ENCODE data around the gene ANAPC16.
A peak's percentile ranks its signal among the peaks of the same experiment; 100 is the strongest.
"Not testable (repeated sequence)": the region's sequence is repeated elsewhere in the genome, so short reads cannot be mapped to it uniquely, and the experiment has no call there.

The ANAPC16 gene

DNA sequence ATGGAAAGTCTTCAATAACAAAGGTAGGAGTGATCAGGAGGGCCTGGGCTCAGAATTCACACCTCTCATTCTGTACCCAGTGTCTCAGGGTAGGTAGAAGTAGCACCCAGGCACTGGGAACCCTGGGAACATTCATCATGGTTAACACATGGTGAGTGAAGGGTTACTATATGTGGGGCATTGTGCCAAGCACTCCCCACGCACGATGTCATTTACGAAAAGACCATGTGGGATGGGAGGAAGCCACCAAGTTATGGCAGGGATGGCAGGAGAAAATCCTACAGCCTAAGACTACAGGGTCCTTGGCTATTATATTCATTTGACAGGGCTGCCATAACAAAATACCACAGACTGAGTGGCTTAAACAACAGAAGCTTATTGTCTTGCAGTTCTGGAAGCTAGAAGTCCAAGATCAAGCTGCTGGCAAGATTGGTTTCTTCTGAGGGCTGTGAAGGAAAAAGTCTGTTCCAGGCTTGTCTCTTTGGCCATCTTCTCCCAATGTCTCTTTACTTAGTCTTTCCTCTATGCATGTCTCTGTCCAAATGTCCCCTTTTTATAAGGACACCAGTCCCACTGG is 30.2 kb downstream of the ANAPC16 start:
- DNase-seq: no peak

DNA sequence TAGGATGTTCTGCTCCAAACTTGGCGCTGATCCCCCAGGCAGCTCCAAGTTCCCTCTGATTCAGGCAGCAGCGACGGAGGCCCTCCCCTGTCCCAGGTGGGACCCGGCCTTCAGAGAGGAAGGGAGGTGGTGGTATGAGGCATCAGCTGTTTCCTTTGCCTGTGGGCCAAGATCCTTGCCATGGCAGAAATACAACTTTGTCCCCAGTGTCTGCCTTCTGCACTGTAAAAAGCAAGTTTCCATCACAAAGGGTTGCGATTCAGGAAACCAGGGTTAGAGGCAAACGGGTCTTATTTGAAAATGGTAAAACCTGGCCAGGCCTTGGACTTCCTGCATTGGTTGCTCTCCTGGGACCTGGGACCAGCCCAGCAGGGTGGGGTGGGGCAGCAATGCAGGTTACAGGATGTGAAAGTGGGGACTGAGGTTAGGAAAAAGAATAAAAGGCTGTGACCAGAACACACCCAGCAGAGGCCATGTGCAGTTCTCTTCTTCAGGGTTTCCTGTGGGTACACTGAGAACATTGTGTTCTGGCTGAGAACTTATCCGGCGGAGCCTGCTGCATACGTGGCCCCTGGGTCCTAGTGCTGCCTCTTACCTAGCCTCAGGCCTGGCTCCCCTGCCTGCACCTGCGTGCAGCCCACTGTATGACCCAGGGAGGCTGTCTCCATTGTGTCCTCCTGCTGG is 32.8 kb downstream of the ANAPC16 start:
- peak; percentile 91 for DNase-seq

DNA sequence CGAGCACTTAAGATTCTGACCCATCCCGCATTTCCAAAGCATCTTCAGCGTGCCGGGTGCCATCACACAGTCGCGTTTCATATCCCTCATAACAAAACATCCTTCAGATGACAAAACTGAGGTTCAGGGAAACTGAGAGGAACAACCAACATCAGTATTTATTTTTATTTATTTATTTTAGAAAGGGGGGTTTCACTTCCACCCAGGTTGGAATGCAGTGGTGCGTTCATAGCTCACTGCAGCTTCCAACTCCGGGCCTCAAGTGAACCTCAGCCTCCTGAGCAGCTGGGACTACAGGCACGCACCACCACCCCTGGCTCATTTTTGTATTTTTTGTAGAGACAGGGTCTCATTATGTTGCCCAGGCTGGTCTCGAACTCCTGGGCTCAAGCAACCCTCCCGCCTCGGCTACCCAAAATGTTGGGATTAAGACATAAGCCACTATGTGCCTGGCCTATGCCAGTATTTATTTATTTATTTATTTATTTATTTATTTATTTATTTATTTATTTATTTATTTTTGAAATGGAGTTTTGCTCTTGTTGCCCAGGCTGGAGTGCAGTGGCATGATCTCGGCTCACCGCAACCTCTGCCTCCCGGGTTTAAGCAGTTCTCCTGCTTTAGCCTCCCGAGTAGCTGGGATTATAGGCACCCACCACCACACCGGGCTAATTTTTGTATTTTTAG is 33.5 kb downstream of the ANAPC16 start:
- not testable (repeated sequence) for DNase-seq

DNA sequence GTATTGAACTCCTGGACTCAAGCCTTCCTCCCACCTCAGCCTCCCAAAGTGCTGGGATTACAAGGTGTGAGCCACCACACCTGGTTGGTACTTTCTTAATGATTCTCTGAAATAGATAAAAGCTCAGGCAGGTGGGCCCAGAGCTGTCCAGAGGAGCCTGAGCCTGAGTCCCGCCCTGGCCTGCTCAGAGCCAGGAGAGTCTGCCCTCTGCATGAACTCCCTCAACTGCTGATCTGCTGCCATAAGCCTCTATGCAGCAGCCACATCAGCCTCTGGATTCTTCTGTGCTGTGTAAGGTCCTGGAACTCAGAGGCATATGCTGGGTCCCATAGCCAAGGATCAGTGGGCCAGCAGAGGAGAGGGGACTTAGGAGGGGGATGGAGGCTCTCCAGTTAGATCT is 34.9 kb downstream of the ANAPC16 start:
- peak; percentile 84 for DNase-seq

DNA sequence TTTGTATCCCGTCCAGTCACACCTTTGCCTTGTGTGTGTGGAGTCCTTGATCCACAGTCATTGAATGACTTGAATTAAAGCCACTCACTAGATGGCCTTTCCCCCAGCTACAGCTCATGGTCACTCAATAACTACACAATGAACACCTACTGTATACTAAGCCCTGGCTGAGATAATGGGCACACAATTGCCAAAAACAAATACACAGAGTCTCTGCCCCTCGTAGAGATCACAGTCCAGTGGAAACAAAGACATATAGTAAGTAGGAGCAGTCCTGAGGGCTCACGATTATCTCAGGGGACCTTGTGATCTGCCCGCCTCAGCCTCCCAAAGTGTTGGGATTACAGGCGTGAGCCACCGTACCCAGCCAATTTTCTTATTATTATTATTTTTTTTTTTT is 35.8 kb downstream of the ANAPC16 start:
- DNase-seq: no peak

DNA sequence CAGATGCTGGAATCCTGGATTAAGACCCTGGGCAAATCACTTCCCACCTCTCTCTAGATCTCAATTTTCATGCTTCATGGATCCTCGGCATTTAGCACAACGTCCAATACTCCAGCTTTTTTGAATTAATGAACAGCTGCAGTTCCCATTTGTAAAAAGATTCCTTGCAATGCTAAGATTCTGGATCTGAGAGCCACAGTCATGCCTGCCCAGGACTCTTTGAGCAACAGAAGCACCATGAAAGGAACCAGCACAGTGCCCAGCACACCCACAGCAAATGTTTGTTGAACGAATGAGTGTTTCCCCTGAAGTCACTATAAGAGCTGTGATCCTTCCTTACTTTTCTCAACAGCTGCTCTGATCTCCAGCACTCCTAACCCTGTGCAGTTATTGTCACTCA is 37.2 kb downstream of the ANAPC16 start:
- DNase-seq: no peak

DNA sequence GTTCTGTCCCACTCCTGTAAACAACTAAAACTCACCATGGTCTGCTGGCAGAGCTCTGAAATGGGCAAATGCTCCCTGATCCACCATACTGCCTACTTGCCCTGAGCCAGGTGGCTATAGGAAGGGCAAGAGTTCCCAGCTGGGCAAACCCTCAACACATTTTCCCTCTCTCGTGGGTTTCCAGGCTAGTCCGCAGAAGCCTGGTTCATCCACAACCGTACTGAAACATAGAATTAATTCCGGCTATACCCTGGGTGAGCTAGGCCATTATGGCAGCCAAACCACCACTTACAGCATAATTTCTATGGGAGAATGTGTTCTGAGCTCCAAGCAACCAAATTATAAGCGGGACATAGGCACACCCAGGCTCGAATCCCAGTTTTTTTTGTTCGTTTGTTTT is 37.8 kb downstream of the ANAPC16 start:
- no peak for DNase-seq

DNA sequence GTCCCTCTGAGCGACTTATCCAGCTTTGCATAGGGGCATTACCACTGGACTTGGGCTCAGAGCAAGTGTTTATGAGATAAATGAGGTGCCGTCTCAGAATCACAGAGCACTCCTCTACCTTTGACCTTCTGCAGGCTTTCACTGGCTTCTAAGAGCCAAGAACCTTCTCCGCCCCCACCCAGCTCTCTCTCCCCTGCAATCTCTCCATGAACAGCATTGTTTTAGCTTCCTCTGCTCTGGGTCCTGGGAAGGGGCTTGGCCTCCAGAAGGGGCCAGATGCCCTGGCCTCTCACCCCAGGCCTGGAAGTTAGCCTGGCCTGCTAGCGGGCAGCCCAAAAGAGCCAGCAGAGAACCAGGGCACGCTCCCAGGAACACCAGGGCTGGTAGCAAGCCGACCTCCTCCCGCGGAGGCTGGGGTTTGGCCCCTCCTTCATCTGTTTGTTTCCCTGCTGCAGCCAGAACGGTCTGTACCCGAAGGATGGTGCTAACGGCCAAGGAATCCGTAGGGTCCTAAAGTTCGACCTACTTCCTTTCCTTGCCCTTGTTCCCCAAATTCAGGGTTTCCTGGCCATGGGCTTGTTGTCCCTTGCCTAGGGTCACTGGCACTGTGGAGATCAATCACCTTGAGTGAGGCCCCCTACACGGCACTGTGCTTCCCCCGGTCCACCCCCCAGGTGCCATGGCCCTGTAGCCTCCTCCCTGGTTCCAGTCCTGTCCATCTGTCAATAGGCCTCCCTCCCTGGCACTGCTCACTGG is 39.2 kb downstream of the ANAPC16 start:
- DNase-seq: peak; percentile 86

DNA sequence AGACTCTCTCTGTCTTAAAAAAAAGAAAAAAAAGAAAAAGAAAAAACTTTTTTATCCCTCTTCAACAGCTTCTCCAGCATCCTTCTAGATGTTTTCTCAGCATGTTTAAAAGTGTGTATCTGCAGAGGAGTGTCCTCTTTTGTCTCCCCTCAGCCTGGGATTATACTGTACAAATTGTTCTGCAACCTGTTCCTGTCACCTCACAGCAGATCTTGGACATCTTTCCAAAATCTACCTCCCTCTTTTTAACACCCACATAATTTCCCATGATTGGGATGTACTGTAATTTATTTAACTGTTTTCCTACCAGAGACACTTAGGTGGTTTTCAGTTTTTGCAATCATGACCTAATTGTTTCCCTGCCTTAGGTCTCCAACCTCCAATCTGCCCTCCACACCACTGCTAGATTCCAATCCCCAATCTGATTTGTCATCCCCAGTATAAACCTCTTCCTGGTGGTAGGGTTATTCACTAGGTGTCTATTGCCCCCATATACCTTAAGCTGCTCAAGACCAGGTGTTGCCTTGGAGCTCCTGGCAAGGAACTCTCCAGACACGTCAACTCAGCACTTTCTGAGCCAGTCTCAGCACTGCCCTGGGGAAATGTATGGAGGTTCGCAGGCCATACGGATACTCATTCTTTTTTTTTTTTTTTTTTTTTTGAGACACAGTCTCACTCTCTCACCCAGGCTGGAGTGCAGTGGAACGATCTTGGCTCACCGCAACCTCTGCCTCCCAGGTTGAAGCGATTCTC is 40.3 kb downstream of the ANAPC16 start:
- DNase-seq: no peak

DNA sequence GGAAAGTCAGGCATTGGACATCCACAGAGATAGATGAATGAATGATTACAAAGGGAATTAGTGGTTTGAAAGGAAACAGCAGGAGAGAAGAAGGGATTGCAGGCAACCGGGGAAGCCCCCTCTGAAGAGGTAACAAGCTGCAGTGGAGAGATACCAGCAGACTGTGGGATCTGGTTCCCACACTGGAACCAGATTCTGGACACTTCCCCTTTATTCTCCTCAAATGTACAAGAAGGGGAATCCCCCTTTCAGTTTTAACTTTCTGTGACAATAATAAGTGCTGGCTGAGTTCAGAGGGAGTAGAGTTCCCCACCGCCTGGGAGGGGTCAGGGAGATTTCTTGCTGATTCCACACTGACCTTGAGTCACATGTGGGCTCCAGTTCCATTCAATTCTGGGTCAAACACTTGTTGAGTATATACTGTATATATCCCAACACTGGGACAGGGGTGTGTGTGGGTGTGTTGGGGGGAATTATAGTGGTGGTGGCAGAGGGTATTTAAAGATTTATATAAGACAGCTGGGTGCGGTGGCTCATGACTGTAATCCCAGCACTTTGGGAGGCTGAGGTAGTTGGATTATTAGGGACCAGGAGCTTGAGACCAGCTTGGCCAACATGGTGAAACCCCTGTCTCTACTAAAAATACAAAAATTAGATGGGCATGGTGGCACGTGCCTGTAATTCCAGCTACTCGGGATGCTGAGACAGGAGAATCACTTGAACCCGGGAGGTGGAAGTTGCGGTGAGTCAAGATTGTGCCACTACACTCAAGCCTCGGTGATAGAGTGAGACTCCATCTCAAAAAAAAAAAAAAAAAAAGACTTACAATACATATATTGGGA is 41.5 kb downstream of the ANAPC16 start:
- no peak for DNase-seq

DNA sequence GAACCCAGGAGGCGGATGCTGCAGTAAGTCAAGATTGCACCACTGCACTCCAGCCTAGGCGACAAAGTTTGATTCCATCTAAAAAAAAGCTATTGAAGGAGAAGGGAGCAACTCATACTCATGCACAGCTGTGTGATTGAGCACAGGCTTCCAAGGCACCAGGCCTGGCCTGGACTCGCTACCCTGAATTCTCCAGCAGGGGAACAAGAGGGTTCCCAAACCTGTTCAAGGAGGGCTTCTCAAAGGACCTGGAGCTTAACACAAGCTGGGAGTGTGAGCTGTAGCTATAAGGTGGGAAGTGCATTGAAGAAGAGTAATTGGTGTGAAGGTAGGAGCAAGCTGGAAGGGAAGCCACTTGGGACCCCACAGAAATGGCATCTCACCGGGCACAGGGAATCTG is 42.8 kb downstream of the ANAPC16 start:
- no peak for DNase-seq

DNA sequence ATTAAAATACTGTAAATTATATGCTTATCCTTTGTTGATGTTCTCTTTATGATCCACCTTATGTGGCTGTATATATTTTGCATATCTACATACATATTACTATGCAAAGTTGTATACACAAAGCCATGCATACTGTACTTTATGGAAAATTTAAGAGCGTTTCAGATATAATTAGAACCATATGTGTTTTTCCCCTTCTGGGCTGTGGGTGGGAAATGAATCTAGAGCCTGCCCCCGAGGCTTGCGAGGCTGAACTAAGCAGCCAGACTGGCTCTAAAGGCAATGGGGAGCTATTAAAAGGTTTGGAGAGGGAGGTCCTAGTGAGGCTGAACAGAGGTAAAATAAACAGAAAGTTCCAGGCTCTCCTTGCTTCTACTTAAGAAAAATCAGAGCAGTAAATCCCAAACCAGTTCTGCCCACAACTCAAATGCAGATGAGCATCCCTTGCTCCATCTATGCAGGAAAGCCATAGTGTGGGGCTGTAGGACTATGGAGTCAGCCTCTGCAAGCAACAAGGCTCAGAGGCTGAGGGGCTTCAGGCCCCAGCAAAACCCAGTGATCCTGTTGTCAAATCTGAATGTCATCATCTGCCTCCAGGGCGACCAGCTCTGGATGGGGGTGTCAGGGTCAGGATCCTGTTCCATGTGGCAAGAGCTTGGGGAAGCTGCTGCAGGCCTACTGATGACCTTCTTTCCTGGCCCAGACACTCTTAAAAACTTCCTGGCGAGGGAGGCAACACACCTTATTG is 43.9 kb downstream of the ANAPC16 start:
- no peak for DNase-seq

DNA sequence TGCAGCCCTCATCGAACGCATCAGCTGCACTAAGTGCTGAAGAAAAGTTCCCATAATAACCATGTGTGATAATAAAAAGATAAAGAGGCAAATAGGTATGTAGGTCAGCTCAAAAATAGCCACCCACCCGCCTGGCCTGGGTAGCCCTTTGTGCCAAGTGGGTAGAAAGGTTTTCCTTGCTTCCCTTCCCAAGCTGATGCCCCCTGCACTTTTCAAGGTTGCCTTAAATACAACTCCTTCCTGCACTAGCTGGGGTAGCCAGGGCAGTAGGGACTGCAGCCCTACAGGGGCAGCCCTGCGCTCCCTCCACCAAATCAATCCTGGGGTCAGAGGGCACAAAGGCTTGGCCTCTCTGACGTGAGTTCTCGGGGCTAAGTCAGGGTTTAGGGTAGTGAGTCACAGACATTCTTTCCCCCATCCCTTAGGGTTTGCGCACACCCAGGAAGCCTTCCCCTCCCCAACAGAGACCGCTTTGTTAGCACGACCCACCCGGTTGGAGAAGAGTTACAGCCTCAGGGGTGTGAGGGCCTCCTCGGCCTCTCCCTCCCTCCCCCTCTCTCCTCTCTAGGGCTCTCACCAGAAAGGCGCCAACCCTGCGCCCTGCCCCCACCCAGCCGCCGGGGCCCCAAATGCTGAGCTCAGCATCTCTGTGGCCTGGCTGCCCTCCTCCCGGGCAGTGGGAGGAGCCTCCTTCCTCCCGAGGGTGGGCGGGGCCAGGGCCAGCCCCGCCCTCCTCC is 44.6 kb downstream of the ANAPC16 start:
- DNase-seq: peak; percentile 92

DNA sequence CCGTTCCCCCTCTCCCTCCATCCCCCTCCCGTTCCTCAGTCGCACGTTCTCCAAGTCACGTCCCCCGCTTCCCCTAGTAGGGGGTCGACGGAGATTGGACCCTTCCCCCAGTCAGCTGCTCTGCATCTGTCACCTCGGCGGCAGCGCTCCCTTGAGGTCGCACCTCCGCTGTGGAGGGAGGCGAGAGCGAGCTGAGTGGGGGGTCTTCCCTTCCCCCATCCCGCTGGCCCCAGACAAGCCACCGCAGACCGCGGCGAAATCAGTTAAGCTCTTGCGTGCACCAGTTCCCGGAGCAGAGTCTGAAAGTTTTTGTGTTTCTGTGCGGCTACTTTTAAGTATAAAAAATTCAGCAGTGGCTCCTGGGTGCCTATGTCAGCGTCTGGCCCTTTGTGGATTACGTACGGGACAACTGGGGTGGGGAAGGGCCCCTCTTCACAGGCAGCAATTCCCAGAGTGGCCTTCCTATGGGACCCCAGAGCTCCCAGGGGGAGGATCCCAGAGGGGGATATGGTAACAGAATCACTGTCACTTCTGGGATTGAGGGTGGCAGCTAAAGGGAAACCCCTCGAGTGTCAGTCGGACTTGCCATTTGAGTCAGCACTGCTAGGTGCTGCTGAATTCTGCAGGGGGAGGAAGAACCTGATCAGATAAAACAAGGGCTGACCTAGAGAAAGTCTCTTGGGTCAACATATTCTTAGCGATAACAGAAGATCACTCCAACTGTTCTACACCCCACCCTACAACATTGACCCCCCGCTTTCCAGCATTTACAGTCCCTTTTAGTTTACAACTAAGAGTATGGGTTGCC is 45.4 kb downstream of the ANAPC16 start:
- no peak for DNase-seq

DNA sequence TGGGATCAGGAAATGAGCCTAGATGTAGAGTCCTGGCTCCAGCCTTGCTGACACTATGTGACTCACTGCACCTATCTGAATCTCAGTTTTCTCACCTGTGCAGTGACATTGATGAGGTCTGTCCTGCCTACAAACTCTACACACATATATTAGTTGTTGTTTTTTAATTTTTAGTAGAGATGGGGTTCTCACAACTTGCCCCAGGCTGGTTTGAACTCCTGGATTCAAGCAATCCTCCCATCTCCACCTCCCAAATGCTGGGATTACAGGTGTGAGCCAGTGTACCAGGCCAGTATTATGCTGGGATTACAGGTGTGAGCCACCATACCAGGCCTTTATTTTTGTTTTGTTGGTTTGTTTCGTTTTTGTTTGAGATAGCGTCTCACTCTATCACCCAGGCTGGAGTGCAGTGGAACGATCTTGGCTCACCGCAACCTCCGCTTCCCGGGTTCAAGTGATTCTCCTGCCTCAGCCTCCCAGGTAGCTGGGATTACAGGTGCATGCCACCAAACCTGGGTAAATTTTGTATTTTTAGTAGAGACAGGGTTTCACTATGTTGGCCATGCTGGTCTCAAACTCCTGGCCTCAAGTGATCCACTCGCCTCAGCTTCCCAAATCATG is 46.1 kb downstream of the ANAPC16 start:
- no peak for DNase-seq

DNA sequence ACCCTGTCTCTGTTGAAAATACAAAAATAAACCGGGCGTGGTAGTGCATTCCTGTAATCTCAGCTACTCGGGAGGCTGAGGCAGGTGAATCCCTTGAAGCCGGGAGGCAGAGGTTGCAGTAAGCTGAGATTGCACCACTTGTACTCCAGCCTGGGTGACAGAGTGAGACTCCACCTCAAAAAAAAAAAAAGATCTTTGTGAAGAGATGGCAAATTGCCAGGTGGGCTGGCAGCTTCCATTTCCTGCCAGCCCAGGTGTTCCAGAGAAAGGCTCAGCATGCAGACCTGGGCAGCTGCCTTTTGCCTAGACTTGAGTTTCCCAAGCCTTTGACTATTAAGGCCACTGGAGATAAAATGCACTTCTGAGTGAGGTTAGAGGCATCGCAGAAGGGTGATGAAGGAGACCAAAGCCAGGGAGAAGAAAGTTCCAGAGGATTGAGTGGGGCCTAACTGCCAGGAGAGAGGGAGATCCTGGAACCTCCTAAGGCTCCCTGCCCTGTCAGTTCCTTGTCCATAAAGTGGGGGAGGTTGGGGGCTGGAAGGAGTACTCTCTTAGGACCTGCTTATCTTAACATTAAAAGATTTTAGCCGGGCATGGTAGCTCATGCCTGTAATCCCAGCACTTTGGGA is 47.9 kb downstream of the ANAPC16 start:
- no peak for DNase-seq

DNA sequence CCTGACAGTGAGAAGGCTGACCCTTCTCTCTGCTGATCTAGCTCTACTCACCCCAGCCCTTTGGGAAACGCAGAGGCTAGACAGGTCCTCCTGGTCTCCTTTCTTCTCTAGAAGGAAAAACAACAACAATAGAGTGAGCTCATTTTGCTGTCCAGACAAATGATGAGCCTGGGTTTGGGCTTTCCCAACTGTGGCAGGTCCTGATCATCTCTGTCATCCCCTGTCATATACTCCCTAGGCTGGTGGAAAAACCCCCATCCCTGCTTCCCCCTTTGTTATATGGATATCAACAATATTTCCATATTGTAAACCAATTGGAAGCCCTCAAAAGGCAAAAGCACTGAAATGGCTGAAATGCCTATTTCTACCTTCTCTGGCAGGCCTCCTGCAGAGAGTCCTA is 48.7 kb downstream of the ANAPC16 start:
- DNase-seq: no peak

DNA sequence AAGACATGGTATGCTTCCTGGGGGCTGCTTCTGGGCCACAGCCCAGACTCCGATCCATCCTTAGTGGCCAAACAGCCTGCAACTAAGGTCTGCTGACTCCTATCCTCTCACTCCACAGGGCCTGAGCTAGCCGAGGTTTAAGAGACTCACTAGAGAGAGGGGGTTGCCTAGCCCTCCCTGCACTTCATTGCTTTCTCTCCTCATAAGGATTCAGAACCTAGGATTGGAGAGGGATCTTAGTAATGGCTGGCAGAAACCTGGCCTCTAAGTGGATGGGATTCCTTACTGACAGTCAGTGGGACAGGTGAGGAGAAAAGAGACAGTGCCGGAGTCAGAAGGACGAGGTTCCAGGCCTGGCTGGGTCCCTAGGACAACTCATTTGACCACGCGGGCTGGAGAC is 49.7 kb downstream of the ANAPC16 start:
- no peak for DNase-seq

All from right forelimb (tissue), 1 donor.